ENCODE results near the gene GNG13. TPM values are rescaled to one million over a fixed set of nuclear protein-coding genes. Genes with fewer than 3 reads are reported as not detected.

GNG13 gene
- total RNA-seq, 1 donor from 2014 or later: not detected

DNA sequence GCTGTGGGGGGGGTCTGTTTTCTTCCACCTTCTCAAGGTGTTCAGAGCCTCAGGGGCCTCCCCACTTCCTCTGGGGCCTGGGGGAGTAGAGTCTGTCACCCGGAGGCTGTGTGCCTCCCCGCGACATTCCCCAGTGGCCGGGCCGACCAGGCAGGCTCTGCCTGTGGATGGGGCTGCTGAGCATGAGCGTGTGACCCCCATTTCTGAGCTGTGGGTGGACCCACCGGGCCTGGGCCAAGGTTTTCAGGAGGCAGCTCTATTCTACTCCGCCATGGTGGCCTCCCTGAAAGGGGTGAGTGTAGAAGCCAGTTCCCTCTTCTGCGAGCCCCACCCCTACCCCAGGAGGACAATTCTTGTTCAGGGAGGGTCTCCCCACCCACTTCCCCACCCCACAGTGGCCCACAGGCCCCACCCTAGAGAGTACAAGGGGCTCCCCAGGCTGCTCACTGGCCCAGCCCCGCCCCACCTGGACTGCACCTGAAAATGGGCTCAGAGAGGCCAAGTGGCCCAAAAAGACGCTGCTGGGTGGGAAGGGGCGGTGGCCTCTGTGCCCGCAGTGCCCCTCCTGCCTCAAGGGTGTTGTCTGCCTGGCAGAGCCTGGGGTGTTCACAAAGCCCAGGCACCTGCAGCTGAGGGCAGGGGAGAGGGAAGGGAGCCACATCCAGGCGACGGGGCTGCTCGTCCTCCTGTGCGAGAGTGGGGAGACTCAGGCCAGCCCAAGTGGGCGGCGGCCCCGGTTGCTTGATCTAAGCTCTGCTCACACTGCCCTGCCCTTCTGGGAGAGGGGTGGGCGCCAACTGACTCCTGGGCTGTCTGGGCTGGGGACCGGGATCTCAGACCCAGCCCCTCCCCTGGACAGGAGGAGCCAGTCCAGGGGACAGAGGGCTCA is 38.7 kb downstream of the GNG13 start:
- Mint-ChIP-seq H3K36me3 (no peaks in the 10 kb centered on the region), H3K4me1 (peaks cover 14% of the 10 kb centered on the region), H3K9me3 (peaks cover 5% of the 10 kb centered on the region), H3K27me3 (ENCODE audit: insufficient read depth, low read depth) (peaks cover 7% of the 10 kb centered on the region), H3K4me3 (no peak overlapping the region), H3K27ac (no peak overlapping the region)
- H4K20me1 ChIP-seq (ENCODE audit: low read depth): no peaks in the 10 kb centered on the region
- no peak overlapping the region for H3K4me2 ChIP-seq
- TF ChIP-seq, protein P1, sequence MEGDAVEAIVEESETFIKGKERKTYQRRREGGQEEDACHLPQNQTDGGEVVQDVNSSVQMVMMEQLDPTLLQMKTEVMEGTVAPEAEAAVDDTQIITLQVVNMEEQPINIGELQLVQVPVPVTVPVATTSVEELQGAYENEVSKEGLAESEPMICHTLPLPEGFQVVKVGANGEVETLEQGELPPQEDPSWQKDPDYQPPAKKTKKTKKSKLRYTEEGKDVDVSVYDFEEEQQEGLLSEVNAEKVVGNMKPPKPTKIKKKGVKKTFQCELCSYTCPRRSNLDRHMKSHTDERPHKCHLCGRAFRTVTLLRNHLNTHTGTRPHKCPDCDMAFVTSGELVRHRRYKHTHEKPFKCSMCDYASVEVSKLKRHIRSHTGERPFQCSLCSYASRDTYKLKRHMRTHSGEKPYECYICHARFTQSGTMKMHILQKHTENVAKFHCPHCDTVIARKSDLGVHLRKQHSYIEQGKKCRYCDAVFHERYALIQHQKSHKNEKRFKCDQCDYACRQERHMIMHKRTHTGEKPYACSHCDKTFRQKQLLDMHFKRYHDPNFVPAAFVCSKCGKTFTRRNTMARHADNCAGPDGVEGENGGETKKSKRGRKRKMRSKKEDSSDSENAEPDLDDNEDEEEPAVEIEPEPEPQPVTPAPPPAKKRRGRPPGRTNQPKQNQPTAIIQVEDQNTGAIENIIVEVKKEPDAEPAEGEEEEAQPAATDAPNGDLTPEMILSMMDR (IDR thresholded peaks at IDR 0.05): no peak
- no peak for TF ChIP-seq EZH2phosphoT487 (IDR thresholded peaks at IDR 0.05)
- TF ChIP-seq EZH2 (IDR thresholded peaks at IDR 0.05): no peak
- H3K79me2 ChIP-seq (ENCODE audit: low read depth): no peaks in the 10 kb centered on the region
- peaks cover 8% of the 10 kb centered on the region for H3K4me1 ChIP-seq
- H3K27me3 ChIP-seq: no peaks in the 10 kb centered on the region
- H3K27ac ChIP-seq: no peak overlapping the region
- peaks cover 7% of the 10 kb centered on the region for H3F3A ChIP-seq (ENCODE audit: low read depth)
- no peak overlapping the region for H2AFZ ChIP-seq (replicated peaks)
- no peak overlapping the region for H3K9ac ChIP-seq
- H3K36me3 ChIP-seq: no peaks in the 10 kb centered on the region
- no peaks in the 10 kb centered on the region for H3K9me3 ChIP-seq (ENCODE audit: low read depth)
- peak; percentile 53 for DNase-seq (ENCODE audit: low spot score)
- no peak overlapping the region for H3K4me3 ChIP-seq

DNA sequence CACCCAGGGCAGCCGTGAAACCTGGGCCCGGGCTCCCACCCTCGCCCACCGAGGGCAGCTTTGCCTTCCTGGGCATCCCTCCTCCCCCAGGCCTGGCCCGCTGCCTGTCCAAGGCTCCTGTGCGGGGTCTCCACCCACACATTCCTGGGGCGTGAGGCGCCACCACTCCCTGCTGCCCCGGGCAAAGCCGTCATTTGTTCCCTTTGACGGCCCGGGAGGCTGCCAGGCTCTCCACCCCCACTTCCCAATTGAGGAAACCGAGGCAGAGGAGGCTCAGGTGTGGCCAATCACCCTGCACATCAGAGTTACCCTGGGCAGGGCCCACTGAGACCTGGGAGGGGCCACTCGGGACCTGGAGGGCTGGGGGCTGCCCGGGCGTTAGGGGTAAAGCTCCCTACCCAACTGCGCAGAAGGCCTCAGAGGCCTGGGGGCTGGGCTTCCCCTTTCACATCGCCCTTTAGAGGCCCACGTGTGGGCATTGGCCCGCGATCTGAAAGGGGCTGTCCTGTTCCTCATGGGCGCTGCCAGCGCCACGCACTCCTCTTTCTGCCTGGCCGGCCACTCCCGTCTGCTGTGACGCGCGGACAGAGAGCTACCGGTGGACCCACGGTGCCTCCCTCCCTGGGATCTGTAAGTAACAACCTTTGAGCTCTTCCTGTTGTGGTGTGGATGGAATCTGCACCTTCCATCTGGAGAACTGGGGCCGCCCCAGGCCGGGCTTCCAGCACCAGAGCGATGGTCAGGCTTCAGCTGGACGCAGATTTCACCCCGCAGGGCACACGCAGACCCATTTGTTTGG is 39.8 kb downstream of the GNG13 start, which contains the start of gene MSLN:
TSS of gene MSLN (plus strand) at position 190 of the 799 bp plus-strand sequence. CDS start 1,947 bp downstream, outside the sequence.
- DNase-seq (ENCODE audit: low spot score): no peak
- TF ChIP-seq, protein P1 (IDR thresholded peaks at IDR 0.05): no peak
- no peak for TF ChIP-seq EZH2 (IDR thresholded peaks at IDR 0.05)
- TF ChIP-seq EZH2phosphoT487 (IDR thresholded peaks at IDR 0.05): no peak
- no peak within 1 kb of the TSS for H3K4me3 ChIP-seq
- no peaks in the 10 kb centered on the region for H3K27me3 ChIP-seq
- peak within 1 kb of the TSS; percentile 30 for H3K27ac ChIP-seq
- H3K9me3 Mint-ChIP-seq: peaks cover 10% of the 10 kb centered on the region
- no peaks in the 10 kb centered on the region for H3K79me2 ChIP-seq (ENCODE audit: low read depth)
- H3K9me3 ChIP-seq (ENCODE audit: low read depth): no peaks in the 10 kb centered on the region
- no peak within 1 kb of the TSS for H3K9ac ChIP-seq
- no peaks in the 10 kb centered on the region for H4K20me1 ChIP-seq (ENCODE audit: low read depth)
- peaks cover 7% of the 10 kb centered on the region for H3K27me3 Mint-ChIP-seq (ENCODE audit: insufficient read depth, low read depth)
- peak within 1 kb of the TSS; percentile 97 for H3K27ac Mint-ChIP-seq
- peaks cover 7% of the 10 kb centered on the region for H3F3A ChIP-seq (ENCODE audit: low read depth)
- no peak within 1 kb of the TSS for H2AFZ ChIP-seq (replicated peaks)
- peak within 1 kb of the TSS; percentile 76 for H3K4me3 Mint-ChIP-seq
- H3K36me3 Mint-ChIP-seq: no peaks in the 10 kb centered on the region
- H3K4me2 ChIP-seq: no peak within 1 kb of the TSS
- no peaks in the 10 kb centered on the region for H3K36me3 ChIP-seq
- peaks cover 8% of the 10 kb centered on the region for H3K4me1 ChIP-seq
- H3K4me1 Mint-ChIP-seq: peaks cover 11% of the 10 kb centered on the region

DNA sequence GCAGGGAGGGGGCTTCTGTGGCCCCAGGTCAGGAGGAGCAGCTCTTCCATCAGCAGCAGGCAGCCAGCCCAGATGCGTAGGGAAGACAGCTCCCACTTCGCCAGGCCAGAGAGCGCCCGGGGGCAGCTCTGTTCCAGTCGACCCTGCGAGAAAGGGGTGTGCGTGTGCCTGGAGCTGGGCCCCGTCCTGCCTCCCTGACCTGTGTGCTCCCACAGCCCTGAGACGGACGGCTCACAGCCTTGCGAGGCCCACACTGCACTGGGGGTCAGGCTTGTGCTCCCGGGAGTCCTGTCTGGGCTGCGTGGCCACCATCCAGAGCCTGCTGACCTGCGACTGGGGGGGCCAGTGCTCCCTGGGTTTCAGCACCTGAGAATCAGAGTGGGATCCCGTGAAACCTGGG is 40.5 kb downstream of the GNG13 start:
- peaks cover 9% of the 10 kb centered on the region for H3K27me3 Mint-ChIP-seq (ENCODE audit: insufficient read depth, low read depth)
- Histone ChIP-seq H3K36me3 (no peaks in the 10 kb centered on the region), H3K4me1 (peaks cover 8% of the 10 kb centered on the region), H3K79me2 (ENCODE audit: low read depth) (no peaks in the 10 kb centered on the region), H3K4me3 (no peak overlapping the region), H3K9me3 (ENCODE audit: low read depth) (no peaks in the 10 kb centered on the region), H4K20me1 (ENCODE audit: low read depth) (no peaks in the 10 kb centered on the region), H3K27ac (peak overlapping the region; percentile 30), H3K27me3 (no peaks in the 10 kb centered on the region), H3F3A (ENCODE audit: low read depth) (peaks cover 7% of the 10 kb centered on the region), H3K9ac (no peak overlapping the region), H2AFZ (replicated peaks) (no peak overlapping the region), H3K4me2 (no peak overlapping the region)
- TF ChIP-seq EZH2phosphoT487 (IDR thresholded peaks at IDR 0.05): no peak
- TF ChIP-seq, protein P1 (IDR thresholded peaks at IDR 0.05): no peak
- no peak for TF ChIP-seq EZH2 (IDR thresholded peaks at IDR 0.05)
- H3K4me1 Mint-ChIP-seq: peaks cover 11% of the 10 kb centered on the region
- no peaks in the 10 kb centered on the region for H3K36me3 Mint-ChIP-seq
- H3K9me3 Mint-ChIP-seq: peaks cover 10% of the 10 kb centered on the region
- H3K4me3 Mint-ChIP-seq: no peak overlapping the region
- peak overlapping the region; percentile 97 for H3K27ac Mint-ChIP-seq
- no peak for DNase-seq (ENCODE audit: low spot score)
